HepG2 (cell line): ENCODE data around the gene SETD1A. TPM values are rescaled to one million over a fixed set of nuclear protein-coding genes. Genes with fewer than 3 reads are reported as not detected.

Experiments used
- DR1 ChIP-seq: sonication (generic); formaldehyde crosslinking; IDR thresholded peaks from 2 replicates; pipeline ENCODE4 v1.8.0; 2021; ENCODE audit warnings: mild to moderate bottlenecking, missing genetic modification reagents, inconsistent platforms
- HNF4A ChIP-seq: sonication (generic); formaldehyde crosslinking; IDR thresholded peaks from 2 replicates; pipeline ENCODE4 v1.4.0; 2020; ENCODE audit warnings: missing genetic modification reagents
- IRX3 ChIP-seq: sonication (generic); formaldehyde crosslinking; IDR thresholded peaks from 2 replicates; pipeline ENCODE4 v1.8.1; 2023; ENCODE audit warnings: mild to moderate bottlenecking, low read depth, missing genetic modification reagents, borderline replicate concordance
- JUNB ChIP-seq: sonication (generic); formaldehyde crosslinking; IDR thresholded peaks from 2 replicates; pipeline ENCODE4 v1.8.0; 2022; ENCODE audit warnings: missing genetic modification reagents, mild to moderate bottlenecking, borderline replicate concordance
- KLF15 ChIP-seq: sonication (generic); formaldehyde crosslinking; IDR thresholded peaks from 2 replicates; pipeline ENCODE4 v1.8.1; 2023; ENCODE audit warnings: borderline replicate concordance, mild to moderate bottlenecking, inconsistent platforms, missing genetic modification reagents, mixed read lengths
- MEIS1 ChIP-seq: sonication (generic); formaldehyde crosslinking; IDR thresholded peaks from 2 replicates; pipeline ENCODE4 v1.9.0; 2021; ENCODE audit warnings: mild to moderate bottlenecking, missing genetic modification reagents, moderate library complexity, borderline replicate concordance
- NCOA5 ChIP-seq: sonication (generic); formaldehyde crosslinking; IDR thresholded peaks from 2 replicates; pipeline ENCODE4 v1.4.0; 2020; ENCODE audit warnings: missing genetic modification reagents
- NFKB2 ChIP-seq: sonication (generic); formaldehyde crosslinking; IDR thresholded peaks from 2 replicates; pipeline ENCODE4 v1.4.0; 2020; ENCODE audit warnings: missing genetic modification reagents, borderline replicate concordance
- SALL2 ChIP-seq: sonication (generic); formaldehyde crosslinking; IDR thresholded peaks from 2 replicates; pipeline ENCODE4 v1.8.1; 2023; ENCODE audit warnings: mild to moderate bottlenecking, missing genetic modification reagents, inconsistent platforms
- SMARCE1 ChIP-seq: fragments of 450-650 bp; IDR thresholded peaks from 2 replicates; pipeline ENCODE4 v1.6.1; 2017; ENCODE audit warnings: borderline replicate concordance
- TBX3 ChIP-seq: fragments of 450-650 bp; IDR thresholded peaks from 2 replicates; pipeline ENCODE4 v1.6.1; 2017; ENCODE audit warnings: antibody characterized with exemption, mild to moderate bottlenecking, inconsistent platforms, borderline replicate concordance
- ZNF224 ChIP-seq: sonication (generic); formaldehyde crosslinking; IDR thresholded peaks from 2 replicates; pipeline ENCODE4 v1.5.0; 2020; ENCODE audit warnings: mild to moderate bottlenecking, missing genetic modification reagents
- ZNF558 ChIP-seq: sonication (generic); formaldehyde crosslinking; IDR thresholded peaks from 2 replicates; pipeline ENCODE4 v1.9.0; 2022; ENCODE audit warnings: mild to moderate bottlenecking, missing genetic modification reagents, borderline replicate concordance
- ZNF572 ChIP-seq: sonication (generic); formaldehyde crosslinking; IDR thresholded peaks from 2 replicates; pipeline ENCODE4 v1.5.1; 2020; ENCODE audit warnings: mild to moderate bottlenecking, missing genetic modification reagents
- ZNF589 ChIP-seq: sonication (generic); formaldehyde crosslinking; conservative IDR thresholded peaks from 2 replicates; pipeline ENCODE4 v1.8.0; 2022; ENCODE audit warnings: mild to moderate bottlenecking, moderate library complexity, missing genetic modification reagents
- ZNF605 ChIP-seq: sonication (generic); formaldehyde crosslinking; IDR thresholded peaks from 2 replicates; pipeline ENCODE4 v1.8.0; 2022; ENCODE audit warnings: mild to moderate bottlenecking, missing genetic modification reagents
- ZNF747 ChIP-seq: sonication (generic); formaldehyde crosslinking; IDR thresholded peaks from 2 replicates; pipeline ENCODE4 v1.8.1; 2023; ENCODE audit warnings: missing genetic modification reagents, mild to moderate bottlenecking, borderline replicate concordance
- ZNF761 ChIP-seq: sonication (generic); formaldehyde crosslinking; conservative IDR thresholded peaks from 2 replicates; pipeline ENCODE4 v1.4.0; 2020; ENCODE audit warnings: mild to moderate bottlenecking, missing genetic modification reagents
- ZNF841 ChIP-seq: sonication (generic); formaldehyde crosslinking; IDR thresholded peaks from 2 replicates; pipeline ENCODE4 v1.8.1; 2023; ENCODE audit warnings: missing genetic modification reagents, borderline replicate concordance
- polyA plus RNA-seq, 8 experiments: library from polyadenylated mRNA; depleted of rRNA in 3 of 8; stranded (reverse) in 7 of 8; unstranded in 1 of 8; fragments of >200 nt; fragmentation: Illumina TruSeq in 4 of 8; extraction: Trizol in 4 of 8; gene quantifications; 2 replicates each; pipeline versions ENCODE4 v1.2.1 to v1.2.3, GENCODE V29; 2011 to 2016; ENCODE audit warnings: low read depth in 4 of 8, missing spikeins in 1 of 8, mixed read lengths in 1 of 8; ENCODE audit not compliant: insufficient read depth in 1 of 8
- total RNA-seq, 5 experiments: library from RNA; depleted of rRNA; stranded (reverse); fragments of >200 nt; fragmentation: Illumina TruSeq; extraction: Trizol; gene quantifications; 2 replicates each; pipeline ENCODE4 v1.2.3, GENCODE V29; 2016; ENCODE audit warnings: low read depth in 1 of 5
- TF ChIP-seq, protein P1 (sequence below): fragments of 450-650 bp; IDR thresholded peaks from 2 replicates; pipeline ENCODE4 v1.6.1; 2017

Gene SETD1A
- total and polyA plus RNA-seq, 2 of the 13 experiments (the other 11 are each of a cell fraction or from before 2014, with no cell fraction given) = 3.8 to 5.6 TPM

DNA sequence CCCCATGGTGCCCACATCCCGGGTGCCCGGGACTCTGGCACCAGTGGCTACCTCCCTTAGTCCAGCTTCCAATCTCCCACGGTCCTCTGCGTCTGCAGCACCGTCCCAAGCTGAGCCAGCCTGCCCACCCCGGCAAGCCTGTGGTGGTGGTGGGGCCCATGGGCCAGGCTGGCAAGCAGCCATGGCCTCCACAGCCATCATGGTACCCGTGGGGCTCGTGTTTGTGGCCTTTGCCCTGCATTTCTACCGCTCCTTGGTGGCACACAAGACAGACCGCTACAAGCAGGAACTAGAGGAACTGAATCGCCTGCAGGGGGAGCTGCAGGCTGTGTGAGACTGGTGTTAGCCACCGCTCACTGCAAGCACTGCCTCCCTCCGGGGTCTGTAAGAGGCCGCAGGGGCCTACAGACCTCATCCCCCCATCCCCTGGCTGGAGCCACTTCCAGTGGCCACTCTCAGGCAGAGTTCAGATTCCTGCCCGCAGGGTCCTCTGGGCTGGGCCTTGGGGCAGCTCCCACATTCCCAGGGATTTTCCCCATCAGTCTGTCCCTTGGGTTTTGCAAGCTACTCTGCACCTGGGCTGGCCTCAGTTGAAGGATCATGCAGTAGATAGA, 3.9 kb upstream of the SETD1A start (continued):
- TF ChIP-seq ZNF572 (CRISPR knock-in tag) (peak; percentile 22; the same call in 1 of the 2 replicates), SALL2 (CRISPR knock-in tag) (no peak), NCOA5 (CRISPR knock-in tag) (no peak), ZNF747 (CRISPR knock-in tag) (0 out of 2 replicates have a peak, but pooled peaks have one; percentile 37), TBX3 (no peak), SMARCE1 (no peak), ZNF761 (CRISPR knock-in tag) (0 out of 2 replicates have a peak, but pooled peaks have one; percentile 73), HNF4A (peak; percentile 23; the same call in 1 of the 2 replicates), ZNF224 (CRISPR knock-in tag) (0 out of 2 replicates have a peak, but pooled peaks have one; percentile 22), ZNF841 (CRISPR knock-in tag) (no peak), ZNF605 (CRISPR knock-in tag) (peak; percentile 78), DR1 (0 out of 2 replicates have a peak, but pooled peaks have one; percentile 19), IRX3 (CRISPR knock-in tag) (no peak; the same call in 1 of the 2 replicates), JUNB (CRISPR knock-in tag) (no peak), NFKB2 (CRISPR knock-in tag) (no peak), ZNF589 (CRISPR knock-in tag) (no peak), ZNF558 (CRISPR knock-in tag) (no peak), KLF15 (CRISPR knock-in tag) (no peak), MEIS1 (peak; percentile 67; the same call in 1 of the 2 replicates)
- TF ChIP-seq, protein P1, sequence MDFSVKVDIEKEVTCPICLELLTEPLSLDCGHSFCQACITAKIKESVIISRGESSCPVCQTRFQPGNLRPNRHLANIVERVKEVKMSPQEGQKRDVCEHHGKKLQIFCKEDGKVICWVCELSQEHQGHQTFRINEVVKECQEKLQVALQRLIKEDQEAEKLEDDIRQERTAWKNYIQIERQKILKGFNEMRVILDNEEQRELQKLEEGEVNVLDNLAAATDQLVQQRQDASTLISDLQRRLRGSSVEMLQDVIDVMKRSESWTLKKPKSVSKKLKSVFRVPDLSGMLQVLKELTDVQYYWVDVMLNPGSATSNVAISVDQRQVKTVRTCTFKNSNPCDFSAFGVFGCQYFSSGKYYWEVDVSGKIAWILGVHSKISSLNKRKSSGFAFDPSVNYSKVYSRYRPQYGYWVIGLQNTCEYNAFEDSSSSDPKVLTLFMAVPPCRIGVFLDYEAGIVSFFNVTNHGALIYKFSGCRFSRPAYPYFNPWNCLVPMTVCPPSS = no peak
- TF ChIP-seq, all 625 proteins: peak for 194
